HG03159 (cell line): ENCODE measurements around the gene PTPRN2.

ENCODE experiments used
- ATAC-seq: cut with Tn5 transposase; IDR thresholded peaks from one replicate; pipeline ENCODE4 v1.9.1; 2021; ENCODE audit warnings: mild to moderate bottlenecking, moderate library complexity; ENCODE audit not compliant: unreplicated experiment

Gene PTPRN2

DNA sequence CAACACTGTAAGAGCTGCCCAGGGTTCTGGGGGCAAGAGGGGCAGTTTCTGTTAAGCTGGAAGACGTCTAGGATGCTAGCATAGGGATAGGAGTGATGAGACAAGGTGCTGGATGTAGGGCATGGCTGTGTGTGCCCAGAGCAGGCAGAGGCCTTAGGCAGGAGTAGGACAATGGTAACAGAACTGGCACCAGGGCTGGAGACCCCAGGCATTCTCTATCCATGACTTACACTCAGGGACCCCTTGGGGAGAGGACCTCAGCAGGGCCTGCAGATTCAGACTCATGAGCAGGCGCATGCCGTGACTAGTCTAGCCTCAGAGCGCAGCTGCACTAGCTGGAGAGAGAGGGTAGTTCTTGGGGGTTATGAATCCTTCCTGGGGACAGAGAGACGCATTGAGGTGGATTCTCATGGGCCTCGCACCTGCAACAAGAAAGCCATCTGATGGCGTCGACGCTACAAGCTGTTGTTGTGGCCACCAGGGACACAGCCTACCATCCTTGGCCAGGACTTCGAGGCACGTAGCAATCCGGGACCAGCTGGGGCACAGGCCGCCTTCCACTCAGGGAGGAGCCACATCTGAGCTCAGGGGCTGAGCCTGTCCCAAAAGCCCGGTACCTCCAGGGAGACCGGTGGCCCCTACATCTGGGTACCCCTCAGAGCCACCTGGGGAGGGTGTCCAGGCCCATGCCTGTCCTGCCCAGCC lies 474.1 kb downstream of the PTPRN2 start:
- ATAC-seq, result no peak

DNA sequence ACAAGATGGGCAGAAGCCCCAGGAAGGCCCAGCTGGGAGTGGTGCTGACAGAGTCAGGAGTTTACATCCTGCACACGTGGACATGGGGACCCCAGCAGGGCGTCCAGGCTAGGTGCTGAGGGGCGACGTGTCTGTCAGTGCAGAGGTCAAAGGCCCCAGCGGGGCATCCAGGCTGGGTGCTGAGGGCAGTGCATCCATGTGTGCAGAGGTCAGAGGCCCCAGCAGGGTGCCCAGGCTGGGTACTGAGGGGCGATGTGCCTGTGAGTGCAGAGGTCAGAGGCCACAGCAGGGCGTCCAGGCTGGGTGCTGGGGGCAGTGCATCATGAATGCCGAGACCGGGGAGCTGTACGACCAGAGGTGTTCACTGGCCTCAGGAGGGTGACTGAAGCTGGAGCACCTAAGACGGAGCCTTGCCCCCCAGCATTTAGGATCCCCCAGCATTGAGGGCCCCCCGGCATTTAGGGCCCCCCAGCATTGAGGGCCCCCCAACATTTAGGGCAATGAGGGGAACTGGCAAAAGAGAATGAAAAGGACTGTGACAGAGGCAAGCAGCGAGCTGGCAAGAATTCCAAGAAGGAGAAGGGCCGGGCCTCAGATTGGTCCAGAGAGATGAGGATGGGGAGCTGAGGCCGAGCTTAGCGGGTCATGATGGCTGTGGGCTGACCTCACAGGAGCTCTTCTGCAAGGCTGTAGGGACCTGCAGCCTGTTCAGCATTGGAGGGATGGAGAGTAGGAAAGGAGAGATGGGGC lies 474.9 kb downstream of the PTPRN2 start:
- ATAC-seq, result no peak

DNA sequence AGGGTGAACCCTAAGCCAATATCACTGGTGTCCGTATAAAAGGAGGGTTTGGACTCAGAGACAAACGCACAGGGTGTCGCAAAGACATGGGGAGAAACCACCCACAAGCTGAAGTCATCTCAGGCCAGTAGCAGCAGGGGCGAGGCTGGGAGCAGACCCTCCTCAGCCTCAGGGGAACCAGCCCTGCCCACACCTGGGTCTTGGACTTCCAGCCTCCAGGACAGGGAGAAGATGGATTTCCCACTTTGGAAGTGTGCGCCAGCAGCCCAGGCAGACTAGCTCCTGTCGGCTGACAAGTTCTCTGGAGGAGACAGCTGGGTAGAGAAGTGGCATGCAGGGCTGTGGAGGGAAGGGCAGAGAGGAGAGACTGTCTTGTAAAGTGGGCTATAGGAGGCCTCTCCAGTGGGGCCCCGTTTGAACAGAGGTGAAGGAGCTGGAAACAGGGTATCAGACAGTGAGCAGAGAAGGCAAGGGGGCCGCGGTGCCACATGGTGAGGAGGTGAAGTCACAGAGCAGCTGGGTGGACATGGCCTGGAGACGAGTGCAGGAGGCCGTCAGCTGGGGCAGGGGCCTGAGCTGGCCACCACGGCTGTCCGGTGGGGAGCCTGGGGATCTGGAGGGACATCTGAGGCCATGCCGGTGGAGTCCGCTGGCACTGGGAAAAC lies 475.6 kb downstream of the PTPRN2 start:
- no peak for ATAC-seq

DNA sequence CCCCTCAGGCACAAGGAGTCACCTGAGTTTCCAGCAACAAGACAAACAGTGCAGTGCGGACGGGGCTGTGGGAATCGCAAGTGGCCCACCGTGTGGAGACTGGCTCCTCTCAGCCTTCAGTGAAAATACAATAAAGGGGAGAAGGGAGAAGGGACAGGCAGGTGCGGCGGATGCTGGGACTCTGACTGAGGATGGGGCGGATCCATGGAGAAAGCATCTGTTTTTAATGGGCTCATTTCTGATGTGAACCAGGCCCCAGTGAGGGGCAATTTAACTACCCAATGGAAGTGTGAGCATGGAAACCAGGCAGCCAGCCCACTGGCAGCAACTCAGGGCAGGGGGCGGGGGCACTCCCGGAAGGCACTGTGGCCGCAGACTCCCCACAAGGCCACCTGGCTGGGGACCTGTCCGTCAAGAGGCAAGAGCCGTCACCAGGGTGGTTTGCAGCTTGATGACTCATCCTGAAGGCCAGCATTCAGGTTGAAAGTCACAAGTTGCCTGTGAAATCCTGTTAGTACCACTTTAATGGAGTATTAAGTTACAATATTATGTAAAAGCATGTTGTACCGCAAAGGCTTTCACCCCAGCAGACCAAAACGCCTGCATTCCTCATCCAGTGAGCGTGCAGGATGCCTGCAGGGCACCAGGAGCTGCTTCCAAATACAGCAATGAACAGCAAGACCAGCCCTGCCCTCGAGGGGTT lies 476.4 kb downstream of the PTPRN2 start:
- no peak for ATAC-seq

DNA sequence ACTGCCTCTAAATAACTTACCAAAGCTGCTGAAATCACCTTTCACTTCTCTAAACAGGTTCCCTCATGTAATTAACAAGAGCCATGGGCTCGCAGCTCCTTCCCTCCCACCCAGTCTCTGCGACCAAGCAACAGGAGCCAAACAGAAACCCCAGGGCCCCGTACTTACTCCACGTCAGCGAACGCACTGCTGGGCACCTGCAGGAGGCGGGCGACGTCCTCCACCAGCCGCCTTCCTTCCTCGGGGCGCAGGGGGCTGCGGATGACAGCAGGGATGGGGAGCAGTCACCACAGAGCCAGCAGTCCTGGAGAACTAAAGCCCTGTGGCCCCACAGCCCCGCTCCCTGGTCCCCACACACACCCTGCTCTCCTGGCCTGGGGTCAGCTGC lies 477.0 kb downstream of the PTPRN2 start:
- no peak for ATAC-seq

DNA sequence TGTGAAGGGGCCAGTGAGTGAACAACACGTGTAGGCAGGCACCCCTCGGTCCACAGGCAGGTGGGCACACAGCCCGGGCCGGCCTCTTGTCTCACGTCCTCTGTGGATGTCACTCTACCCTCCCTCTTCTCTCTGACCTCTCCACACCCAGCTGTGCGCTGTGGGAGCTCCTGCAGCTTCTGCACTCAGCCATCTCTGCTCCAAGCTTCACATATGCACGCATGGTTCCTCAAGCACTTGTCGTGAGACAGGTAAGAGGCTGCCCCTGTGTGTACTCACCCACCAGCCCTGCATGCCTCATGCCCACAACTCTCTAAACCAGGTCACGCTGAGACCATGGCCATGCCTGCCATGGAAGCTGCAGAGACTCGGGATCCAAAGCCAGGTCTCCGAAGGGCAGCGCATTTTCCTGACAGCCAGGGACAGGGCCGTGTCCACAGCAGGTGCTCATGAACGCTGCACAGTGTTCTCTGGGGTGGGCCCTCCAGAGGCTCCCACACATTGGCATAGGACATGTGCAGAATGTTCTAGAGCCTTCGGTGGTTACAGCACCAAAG lies 477.5 kb downstream of the PTPRN2 start:
- no peak for ATAC-seq

DNA sequence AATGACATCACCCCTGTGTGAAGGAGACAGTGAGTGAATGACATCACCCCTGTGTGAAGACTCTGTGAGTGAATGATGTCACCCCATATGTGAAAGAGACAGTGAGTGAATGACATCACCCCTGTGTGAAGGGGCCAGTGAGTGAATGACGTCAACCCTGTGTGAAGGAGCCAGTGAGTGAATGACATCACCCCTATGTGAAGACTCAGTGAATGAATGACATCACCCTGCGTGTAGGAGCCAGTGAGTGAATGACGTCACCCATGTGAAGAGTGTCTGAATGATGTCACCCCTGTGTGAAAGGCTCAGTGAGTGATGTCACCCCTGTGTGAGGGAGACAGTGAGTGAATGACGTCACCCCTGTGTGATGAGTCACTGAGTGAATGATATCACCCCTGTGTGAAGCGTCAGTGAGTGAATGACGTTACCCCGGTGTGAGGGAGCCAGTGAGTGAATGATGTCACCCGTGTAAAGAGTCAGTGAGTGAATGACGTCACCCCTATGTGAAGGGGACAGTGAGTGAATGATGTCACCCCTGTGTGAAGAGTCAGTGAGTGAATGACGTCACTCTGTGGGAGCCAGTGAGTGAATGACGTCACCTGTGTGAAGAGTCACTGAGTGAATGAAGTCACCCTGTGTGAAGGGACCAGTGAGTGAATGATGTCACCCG lies 478.1 kb downstream of the PTPRN2 start:
- ATAC-seq, result no peak

DNA sequence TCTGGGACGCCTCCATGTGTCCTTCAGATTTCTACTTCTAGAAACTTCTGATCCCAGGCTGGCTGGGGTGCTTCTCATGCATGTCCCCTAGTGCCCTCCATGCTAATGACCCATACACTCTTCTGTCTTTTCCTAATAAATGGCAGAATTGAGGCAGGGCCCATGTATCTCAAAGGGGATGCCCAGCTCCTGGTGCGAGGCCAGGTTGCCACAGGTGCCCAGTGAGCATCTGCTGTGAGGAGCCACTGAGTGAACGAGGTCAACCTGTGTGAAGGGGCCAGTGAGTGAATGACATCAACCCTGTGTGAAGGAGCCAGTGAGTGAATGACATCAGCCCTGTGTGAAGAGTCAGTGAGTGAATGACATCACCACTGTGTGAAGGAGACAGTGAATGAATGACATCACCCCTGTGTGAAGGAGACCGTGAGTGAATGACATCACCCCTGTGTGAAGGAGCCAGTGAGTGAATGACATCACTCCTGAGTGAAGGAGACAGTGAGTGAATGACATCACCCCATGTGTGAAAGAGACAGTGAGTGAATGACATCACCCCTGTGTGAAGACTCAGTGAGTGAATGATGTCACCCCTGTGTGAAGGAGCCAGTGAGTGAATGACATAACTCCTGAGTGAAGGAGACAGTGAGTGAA lies 478.9 kb downstream of the PTPRN2 start:
- no peak for ATAC-seq

DNA sequence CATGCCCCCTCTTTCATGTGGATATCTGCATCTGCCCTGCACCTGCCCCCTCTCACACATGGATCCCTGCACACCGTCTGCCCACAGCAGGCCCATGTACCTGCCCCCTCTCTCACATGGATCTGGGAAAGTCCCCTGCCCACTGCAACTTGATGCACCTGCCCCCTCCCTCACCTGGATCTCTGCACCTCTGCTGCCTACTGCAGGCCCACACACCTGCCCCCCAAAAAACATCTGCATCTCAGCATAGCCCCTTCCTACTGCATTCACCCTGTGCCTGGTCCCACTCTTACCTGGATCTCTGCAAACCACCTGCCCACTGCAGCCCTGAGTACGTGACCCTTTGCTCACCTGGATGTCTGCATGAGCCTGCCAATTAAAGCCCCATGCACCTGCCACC lies 479.8 kb downstream of the PTPRN2 start:
- ATAC-seq, result no peak

DNA sequence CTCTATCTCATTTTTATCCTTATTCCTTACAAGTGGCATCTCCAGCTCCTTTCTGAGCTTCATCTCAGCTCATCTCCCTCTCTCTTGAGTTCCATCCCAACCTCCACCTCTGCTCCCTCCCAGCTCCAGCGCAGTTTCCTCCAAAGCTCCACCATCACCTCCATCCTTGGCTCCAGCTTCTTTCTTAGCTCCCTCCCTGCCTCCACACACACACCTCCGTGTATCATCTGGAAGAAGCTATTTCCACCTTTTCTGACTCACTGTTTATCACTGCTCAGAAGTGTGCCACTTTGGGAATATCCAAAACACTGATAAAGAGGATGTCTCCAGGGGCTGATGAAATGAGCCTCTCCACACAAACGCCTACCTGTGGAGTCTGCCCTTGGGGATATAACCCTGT lies 481.4 kb downstream of the PTPRN2 start:
- no peak for ATAC-seq

DNA sequence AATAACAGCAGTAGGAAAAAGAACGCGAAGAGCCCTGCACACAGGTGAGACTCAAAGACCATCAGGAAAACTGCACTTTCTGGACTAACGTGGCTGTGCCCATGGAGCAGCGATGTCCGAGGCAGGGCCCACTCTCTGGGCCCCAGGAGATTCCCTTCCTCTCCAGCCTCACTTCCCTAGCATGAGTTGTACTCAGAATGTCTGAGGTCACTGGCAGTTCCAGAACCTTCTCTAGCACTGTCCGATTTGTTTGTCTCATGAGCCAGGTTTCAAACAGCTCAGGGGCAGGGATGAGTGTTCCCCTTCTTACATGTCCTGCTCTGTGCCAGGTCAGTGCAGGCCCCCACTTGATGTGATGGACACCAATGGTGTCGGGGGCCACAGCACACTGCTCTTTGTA lies 484.2 kb downstream of the PTPRN2 start:
- ATAC-seq, result no peak

DNA sequence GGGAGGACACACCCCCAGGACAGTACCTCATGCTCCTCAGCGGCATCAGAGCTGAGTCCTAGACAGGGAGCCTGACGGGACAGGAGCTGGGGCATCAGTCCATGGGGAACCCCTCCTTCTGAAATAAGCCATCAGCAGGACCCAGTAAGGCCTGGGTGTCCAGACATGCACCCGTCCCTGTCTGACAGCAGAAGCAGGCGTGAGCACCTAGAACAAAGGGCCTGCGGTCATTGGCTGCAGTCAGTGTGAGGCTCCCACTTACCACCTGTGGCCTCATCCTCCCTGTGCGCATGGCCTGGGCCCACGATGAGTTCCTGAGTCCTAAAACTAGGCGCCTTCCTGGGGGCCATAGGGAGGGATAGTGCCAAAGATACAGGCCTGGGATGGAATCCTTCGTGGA lies 484.7 kb downstream of the PTPRN2 start:
- no peak for ATAC-seq

DNA sequence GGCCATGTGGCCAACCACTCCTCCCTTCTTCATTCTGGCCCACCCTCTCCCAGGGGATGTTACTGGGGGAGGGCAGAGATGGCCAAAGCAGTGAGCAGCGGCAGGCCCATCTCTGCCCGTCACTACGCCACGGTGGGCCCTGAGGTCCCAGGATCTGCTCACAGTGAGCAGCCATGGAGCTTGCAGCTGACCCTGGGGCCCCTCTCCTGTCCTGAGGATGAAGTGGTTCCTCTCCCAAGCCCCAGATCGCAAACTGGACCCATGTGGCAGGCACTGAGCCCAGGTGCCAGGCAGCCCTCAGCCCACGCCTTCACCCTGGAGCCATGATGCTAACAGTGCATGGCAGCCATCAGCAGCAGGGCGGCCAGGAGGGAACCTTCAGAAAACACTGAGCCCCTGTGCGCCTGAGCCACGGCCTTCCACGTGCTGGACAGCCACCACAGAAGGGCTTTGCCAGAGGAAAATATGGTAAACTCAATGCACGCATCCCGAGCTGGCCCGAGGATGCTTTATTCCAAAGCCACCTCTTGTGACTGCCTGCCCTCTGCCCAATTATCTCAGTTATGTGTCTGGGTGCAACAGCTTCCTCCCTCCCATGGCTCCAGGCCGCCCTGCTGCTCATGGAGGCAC lies 485.7 kb downstream of the PTPRN2 start:
- no peak for ATAC-seq

DNA sequence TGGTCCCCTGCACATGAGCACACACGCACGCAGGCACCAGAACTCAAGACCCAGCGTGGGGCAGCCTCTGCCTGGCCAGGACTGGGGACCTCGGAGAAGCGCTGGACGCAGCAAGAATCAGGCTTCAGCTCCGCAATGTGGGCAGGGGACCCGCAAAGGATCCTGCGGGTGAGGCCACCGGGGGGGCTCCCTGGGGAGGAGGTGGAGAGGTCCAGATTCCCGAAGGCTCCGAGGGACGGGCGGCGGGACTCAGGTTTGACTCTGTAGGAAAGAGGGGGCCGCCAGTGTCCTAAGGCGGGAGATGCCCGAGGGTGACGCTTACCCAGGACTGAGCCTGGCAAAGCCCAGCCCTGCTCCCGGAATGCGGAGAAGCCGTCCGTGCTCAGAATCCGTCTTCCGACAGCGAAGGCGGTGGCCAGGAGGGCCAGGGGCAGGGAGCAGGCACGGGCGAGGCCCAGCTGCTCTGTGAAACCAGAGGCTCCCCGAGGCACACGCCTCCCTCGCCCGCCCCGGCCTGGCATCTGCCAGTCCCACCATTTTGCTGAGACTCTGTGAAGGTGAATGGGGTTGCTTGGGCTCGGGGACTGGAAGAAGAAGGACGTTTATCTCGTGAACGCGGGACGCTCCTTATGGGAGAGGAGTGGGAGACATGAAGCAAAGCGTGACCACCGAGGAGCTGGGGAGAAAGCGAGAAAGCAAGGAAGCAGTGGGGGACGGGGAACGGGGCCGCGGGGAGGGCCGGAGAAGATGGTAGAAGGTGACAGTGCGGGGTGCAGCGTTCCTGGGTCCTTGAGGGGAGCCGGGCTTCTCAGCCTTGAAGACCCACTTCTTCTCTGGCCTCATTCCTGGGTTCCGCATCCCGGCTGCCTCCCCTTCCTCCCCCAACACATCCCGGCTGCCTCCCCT lies 489.2 kb downstream of the PTPRN2 start:
- ATAC-seq, result no peak

DNA sequence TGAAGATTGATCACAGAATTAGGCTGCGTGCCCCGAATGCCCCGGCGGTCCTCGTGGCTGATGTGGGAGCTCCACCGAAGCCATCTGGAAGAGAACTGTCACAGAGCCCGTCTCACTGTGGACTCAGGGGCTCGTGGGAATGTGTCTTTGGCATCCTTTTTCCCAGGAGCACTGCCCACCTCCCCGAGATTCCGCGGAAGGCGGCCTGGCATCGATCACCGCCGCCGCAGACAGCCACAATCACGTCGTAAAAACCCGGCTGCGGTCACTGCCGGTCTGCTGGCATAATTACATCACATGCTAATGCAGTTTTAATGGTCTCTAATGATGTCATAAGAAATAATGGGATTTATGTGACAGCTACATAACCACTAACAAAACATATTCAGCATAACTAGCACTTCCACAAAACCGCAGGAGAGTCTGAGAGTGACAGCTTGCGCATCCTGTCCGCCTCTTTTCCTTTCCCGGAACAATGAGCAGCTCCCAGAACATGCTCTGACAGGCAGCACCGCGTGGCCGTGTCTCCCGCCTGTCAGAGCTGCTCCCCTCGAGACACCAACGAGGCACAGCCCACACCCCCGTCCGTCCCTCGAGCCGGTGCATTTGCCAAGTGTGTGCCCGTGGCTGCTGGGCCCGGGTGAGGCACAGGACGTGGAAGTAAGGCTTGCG lies 490.0 kb downstream of the PTPRN2 start:
- no peak for ATAC-seq

DNA sequence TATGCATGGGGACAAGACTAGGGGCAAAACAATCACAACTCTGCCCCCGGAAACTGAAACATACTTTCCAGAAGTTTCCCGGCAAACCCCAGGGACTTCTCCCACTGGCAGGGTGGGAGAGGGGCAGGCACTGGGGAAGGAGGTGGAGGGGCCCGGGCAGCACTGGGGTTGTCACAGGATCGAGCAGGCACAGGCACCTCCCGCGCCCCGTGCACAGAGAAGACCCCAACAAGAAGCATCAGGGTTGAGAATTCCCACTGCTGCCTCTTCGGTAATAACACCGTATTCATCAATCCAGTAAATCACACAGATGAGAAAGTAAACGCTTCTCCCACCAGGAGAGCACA lies 490.5 kb downstream of the PTPRN2 start:
- no peak for ATAC-seq

DNA sequence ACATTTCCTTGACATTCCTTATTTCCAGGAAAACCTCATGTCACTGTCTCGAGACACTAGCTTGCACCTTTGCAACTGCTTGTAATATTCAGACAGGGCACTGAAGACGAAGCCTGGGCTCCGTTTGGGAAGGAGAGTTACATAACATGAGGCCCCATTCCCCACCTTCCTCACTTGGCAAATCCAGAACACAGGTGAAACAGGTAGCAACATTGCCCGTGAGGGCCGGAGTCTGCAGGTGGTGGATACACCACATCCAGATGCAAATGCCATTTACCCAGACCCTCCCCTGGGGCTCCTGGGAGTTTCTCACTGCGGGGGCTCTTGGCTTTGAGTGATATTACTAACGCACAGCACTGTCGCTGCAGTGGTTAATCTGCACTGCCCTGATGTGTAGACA lies 491.0 kb downstream of the PTPRN2 start:
- no peak for ATAC-seq

DNA sequence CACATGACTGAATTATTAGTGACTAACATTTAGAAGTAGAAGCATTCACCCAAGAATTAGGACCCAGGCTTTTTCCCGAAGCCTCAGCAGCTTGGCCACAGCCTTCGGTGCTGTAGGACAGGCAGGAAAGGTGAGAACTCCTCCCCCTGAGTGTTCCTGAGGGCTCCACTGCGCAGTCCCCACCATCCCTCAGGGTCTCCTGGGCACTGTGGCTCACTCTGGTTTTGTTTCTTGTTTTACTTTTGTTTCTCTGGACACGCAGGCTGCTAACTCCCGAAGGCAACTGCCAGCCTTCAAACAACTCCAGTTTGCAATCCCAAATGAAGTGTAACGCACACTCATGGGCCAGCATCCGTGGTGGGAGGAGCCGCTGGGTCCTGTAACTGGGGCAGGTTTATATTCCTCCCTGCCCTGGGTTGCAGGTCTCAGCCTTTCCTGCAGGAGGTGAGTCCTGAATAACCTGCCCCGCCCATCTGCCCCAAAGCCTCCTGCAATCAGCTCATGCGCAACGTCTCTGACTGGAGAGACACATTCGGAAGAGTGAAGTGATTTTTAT lies 492.9 kb downstream of the PTPRN2 start:
- ATAC-seq, result no peak
